HUES64 (cell line): ENCODE results near the gene PACRG.

Experiments
- H3K27ac ChIP-seq: 2 replicates; pipeline ENCODE4 v1.7.0; 2013; ENCODE audit warnings: low read depth, low read length, inconsistent platforms
- H3K27me3 ChIP-seq: 2 replicates; pipeline ENCODE4 v1.6.1; 2013; ENCODE audit warnings: mild to moderate bottlenecking, low read length; ENCODE audit not compliant: insufficient read depth
- H3K36me3 ChIP-seq: 2 replicates; pipeline ENCODE4 v1.6.1; 2013; ENCODE audit warnings: mild to moderate bottlenecking, low read length; ENCODE audit not compliant: insufficient read depth
- H3K4me1 ChIP-seq: 2 replicates; pipeline ENCODE4 v1.6.1; 2013; ENCODE audit warnings: mild to moderate bottlenecking, low read length, moderate library complexity; ENCODE audit not compliant: insufficient read depth
- H3K4me3 ChIP-seq: 2 replicates; pipeline ENCODE4 v1.5.1; 2013; ENCODE audit warnings: mild to moderate bottlenecking, low read length, moderate library complexity
- H3K9ac ChIP-seq: 2 replicates; pipeline ENCODE4 v1.6.1; 2013; ENCODE audit warnings: mild to moderate bottlenecking, low read depth, low read length
- H3K9me3 ChIP-seq: 2 replicates; pipeline ENCODE4 v1.6.1; 2013; ENCODE audit warnings: low read depth, low read length; ENCODE audit not compliant: insufficient read depth
- WGBS: fragments of 150-250, 120-280 bp; methylation state at CpG from one replicate; pipeline ENCODE4 v1.1.7; 2013; ENCODE audit warnings: missing lambda C conversion rate; 5-methylcytosine and 5-hydroxymethylcytosine counted together

The PACRG gene

DNA sequence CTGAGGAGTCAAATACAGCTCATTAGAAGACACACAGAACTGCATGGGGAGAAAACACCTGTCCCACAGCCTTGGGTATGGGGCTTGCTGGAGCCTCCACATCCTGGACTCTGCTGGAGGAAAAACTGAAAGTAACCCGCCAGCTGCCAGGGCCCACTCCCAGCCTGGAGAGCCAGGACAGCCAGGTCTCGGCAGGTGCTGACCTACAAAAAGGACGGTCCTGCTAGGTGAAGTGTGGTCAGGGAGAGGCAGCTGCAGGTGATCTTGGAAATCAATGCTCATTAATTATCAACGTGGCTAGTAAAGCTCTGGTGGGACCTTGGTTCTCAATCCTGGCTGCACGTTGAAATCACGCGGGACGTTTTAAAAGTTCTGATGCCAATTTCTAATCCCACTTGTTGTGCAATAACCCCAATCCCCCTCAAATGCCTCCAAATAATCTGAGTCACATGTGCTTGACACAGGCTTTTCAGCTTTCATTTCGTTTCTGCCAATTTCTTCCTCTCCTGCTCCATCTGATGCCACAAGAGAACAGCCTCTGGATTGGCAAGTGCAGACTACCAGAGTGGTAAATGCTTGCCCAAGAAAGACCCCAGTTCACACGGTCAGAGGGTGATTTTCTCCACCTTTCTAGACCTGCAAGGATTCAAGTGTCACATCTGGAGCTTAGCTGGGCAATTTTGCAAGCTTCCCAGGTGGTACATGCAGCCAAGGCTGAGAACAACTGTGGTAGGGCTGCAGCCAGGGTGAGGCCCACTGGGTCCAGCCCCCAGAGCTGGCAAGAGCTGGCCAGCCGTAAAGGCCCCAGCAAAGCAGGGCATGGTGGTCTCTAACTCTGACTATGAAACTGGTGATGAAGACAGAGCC, 434.5 kb downstream of the PACRG start:
- Histone ChIP-seq H3K27me3 (no peaks in the 10 kb centered on the region), H3K36me3 (no peaks in the 10 kb centered on the region), H3K4me3 (no peak overlapping the region), H3K9ac (no peak overlapping the region), H3K27ac (no peak overlapping the region), H3K4me1 (no peaks in the 10 kb centered on the region), H3K9me3 (no peaks in the 10 kb centered on the region)
- 96% methylated on average over 11 of the region's 11 CpGs for WGBS

DNA sequence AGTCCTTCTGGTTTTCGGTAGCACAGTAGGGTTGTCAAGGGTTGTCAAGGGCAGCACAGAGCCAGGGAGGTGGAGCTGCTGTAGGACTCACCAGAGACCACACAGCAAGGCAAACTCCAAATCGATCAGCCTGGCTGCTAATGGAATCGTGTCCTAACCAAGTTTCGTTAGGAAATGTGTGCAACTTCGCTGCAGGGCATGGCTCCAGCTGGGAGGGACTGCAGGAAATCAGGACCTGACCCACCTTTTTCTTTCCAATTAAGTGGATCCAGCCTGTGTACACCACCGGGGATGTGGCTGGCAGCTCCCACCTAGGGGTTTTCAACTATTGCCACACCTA, 435.1 kb downstream of the PACRG start:
- H3K27me3 ChIP-seq, result no peaks in the 10 kb centered on the region
- H3K36me3 ChIP-seq, result no peaks in the 10 kb centered on the region
- no peaks in the 10 kb centered on the region for H3K4me1 ChIP-seq
- WGBS, result 86% methylated on average over 6 of the region's 6 CpGs
- H3K4me3 ChIP-seq, result no peak overlapping the region
- no peak overlapping the region for H3K27ac ChIP-seq
- H3K9ac ChIP-seq, result no peak overlapping the region
- H3K9me3 ChIP-seq, result no peaks in the 10 kb centered on the region

DNA sequence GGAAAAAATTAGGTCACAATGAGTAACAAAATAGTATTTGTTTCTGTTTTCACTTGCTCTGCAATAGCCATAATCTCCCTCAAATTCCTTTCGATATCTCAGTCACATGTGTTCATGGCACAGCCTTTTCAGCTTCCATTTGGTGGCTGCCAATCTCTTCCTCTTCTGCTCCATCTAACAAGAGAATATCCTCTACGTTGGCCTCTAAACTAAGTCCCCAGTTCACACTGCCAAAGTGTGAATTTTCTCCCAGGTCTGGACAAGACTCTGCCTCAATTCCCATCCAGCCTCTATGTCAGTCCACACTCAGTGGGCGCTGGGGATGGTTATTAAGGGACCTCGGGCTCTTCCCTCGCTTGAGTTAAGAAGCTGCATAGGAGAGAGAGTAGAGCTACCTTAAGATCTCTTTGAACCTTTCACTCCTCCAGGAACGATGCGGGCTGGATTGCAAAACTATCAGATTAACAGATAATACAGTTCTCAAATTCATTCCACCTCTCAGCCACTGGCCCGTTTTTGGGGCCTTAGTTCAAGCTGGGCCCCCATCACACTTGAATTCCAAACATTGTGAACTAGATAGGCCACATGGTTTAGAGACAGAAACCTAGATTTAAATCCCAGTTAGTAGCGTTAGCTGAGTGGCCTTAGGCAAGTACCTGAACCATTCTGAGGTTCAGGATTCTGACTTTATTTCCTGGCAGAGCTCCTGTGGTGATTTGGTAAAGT, 436.6 kb downstream of the PACRG start:
- 88% methylated on average over 9 of the region's 9 CpGs for WGBS
- Histone ChIP-seq H3K4me1 (no peaks in the 10 kb centered on the region), H3K9me3 (no peaks in the 10 kb centered on the region), H3K36me3 (no peaks in the 10 kb centered on the region), H3K27ac (no peak overlapping the region), H3K4me3 (no peak overlapping the region), H3K9ac (no peak overlapping the region), H3K27me3 (no peaks in the 10 kb centered on the region)

DNA sequence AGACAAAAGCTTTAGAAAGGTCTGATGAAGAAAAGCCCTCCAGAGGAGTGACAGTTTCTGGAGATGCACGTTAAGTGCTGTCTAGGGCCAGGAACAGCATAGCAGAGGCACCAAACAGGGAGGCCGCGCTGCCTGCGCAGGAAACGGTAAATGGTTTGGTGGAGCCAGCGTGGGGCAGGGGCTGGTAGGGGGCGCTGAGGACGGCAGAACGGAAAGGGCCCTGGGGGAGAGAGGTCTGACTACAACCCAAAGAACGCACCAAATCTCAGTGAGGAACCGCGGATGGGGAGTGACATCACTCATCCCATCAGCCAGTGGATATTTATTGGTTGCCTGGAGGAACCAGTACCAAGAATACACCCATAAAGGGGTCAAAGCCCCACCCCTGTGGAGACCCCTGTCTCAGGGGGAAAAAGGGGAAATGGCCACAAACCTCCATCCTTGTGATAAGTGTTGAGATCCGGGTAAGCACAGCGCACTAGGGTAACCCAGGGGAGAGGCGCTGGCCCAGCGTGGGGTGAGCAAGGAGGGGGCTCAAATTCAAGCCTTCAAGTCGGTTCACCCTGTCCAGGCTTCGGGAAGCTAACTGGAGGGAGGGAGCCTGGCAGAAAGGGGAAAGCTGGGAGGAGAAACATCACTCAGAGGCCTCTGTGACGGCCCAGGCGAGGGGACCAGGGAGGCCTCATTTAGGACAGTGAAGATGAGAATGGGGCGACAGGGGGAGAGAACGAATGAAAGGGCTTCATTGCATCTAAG, 437.6 kb downstream of the PACRG start:
- Histone ChIP-seq H3K27me3 (no peaks in the 10 kb centered on the region), H3K4me1 (no peaks in the 10 kb centered on the region), H3K9me3 (no peaks in the 10 kb centered on the region), H3K4me3 (no peak overlapping the region), H3K27ac (no peak overlapping the region), H3K9ac (no peak overlapping the region), H3K36me3 (no peaks in the 10 kb centered on the region)
- WGBS, result 93% methylated on average over 20 of the region's 22 CpGs

DNA sequence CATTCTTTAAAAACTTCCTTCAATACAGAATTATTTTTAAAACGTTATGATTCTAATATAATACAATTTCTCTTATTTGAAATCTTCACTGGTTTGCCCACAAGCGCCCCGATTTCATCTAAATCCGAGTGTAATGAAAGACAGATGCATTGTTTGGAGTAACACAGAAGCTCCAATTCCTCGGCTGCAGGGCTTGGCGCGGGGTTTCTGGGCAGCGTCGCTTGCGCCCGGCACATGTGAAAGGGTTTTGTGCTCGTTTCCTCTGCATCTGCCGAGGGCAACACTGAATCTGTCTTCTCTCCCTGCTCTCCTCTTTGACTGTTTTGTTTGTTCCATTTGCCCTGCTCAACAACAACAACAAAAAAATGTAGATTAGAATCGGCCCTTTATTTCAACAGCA, 438.1 kb downstream of the PACRG start:
- H3K4me3 ChIP-seq, result no peak overlapping the region
- no peaks in the 10 kb centered on the region for H3K36me3 ChIP-seq
- no peaks in the 10 kb centered on the region for H3K27me3 ChIP-seq
- H3K27ac ChIP-seq, result no peak overlapping the region
- no peaks in the 10 kb centered on the region for H3K4me1 ChIP-seq
- H3K9ac ChIP-seq, result no peak overlapping the region
- 94% methylated on average over 13 of the region's 14 CpGs for WGBS
- H3K9me3 ChIP-seq, result no peaks in the 10 kb centered on the region

DNA sequence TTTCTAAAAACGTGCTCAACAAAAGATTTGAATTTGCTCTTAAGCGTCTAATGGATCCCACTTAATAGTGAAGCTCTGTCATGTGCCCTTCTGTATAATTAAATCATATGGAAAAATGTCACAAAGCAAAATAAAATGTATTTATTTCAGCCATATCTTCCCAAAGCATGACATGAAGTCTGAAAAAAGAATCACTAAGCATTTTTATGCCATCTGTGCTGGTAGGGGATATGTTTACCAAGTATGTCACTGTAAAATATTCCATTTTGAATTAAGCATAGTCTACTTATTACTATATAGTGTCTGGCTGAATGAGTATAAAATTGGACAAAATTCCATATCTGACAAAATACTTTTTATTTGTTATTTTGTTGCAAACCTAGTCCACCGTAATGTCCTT, 438.7 kb downstream of the PACRG start:
- H3K27ac ChIP-seq, result no peak overlapping the region
- whole genome bisulfite sequencing, result 92% methylated on average over 2 of the region's 3 CpGs

DNA sequence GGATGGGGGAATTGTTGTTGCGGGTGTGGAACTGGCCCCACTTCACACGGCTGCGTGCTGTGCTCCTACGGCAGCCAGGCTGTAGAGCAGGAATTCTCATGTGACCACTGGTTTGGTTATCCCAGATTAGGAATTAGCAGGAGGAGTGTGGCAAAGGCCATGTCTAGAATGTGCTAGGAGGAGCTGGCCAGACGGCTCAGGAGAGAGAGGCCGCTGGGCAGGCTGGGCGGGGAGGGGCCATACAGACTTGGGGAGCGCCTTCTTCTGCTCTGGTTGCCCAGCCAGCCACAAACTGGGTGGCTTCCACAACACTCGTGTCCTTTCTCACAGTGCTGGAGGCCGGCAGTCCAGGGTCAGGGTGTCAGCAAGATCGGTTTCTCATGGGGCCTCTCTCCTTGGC, 441.7 kb downstream of the PACRG start:
- H3K9ac ChIP-seq, result no peak overlapping the region
- H3K36me3 ChIP-seq, result no peaks in the 10 kb centered on the region
- no peaks in the 10 kb centered on the region for H3K9me3 ChIP-seq
- 96% methylated on average over 11 of the region's 11 CpGs for WGBS
- H3K4me3 ChIP-seq, result no peak overlapping the region
- no peaks in the 10 kb centered on the region for H3K4me1 ChIP-seq
- H3K27me3 ChIP-seq, result no peaks in the 10 kb centered on the region
- no peak overlapping the region for H3K27ac ChIP-seq

More for the DNA sequence above, 438.7 kb downstream of the PACRG start:
- Histone ChIP-seq H3K27me3 (no peaks in the 10 kb centered on the region), H3K36me3 (no peaks in the 10 kb centered on the region), H3K4me3 (no peak overlapping the region), H3K9ac (no peak overlapping the region), H3K4me1 (no peaks in the 10 kb centered on the region), H3K9me3 (no peaks in the 10 kb centered on the region)

DNA sequence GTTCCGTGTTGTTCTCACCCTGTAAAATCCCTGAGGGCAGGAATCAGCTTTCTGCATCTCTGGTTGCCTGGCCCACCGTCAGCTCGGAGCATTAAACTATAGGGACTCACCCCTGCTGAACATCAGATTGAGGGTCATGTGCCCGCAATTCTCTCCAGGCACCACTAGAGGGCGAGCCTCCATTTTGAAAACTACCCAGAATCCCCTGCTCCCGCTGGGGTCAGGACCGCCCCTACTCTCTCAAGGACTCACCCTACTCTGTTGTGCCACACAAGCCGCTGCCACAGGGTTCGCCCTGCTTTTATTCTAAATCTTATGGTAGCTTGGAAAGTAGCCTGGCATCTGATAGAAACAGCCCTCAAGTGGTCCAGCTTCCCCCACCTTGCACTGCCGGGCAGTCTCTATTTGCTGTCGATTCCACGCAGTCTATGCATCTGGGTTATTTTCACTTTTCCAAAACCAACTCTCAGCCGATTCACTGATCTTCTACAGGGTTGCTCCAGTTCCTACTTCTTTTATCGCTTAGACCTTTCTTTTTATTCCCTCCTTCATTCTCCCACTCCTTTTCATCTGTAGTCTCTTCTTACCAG, 442.6 kb downstream of the PACRG start:
- Histone ChIP-seq H3K27me3 (no peaks in the 10 kb centered on the region), H3K36me3 (no peaks in the 10 kb centered on the region), H3K9ac (no peak overlapping the region), H3K27ac (no peak overlapping the region), H3K9me3 (no peaks in the 10 kb centered on the region), H3K4me3 (no peak overlapping the region), H3K4me1 (no peaks in the 10 kb centered on the region)
- 93% methylated on average over 14 of the region's 14 CpGs for WGBS

DNA sequence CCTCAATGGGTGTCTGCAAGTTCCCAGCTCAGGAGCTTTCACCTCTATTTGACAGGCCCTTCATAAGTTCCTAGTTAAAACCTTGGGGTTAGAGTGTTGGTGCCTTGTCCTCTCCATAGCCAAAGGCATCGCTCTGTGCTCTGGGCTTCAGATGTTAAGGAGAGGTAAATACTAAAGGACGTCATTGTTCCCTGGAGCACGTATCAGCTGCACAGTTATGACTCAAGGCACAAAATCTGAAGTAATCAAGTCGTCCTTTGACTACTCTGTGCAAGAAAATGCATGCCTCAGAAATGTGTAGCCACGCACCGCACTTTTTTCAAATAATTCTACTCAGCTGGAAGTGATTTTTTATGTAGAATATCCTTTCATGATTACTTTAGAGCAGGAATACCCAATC, 446.0 kb downstream of the PACRG start:
- no peak overlapping the region for H3K27ac ChIP-seq
- H3K4me1 ChIP-seq, result no peaks in the 10 kb centered on the region; the same call in 1 of the 2 replicates
- 91% methylated on average over 6 of the region's 6 CpGs for WGBS
- H3K36me3 ChIP-seq, result no peaks in the 10 kb centered on the region
- no peak overlapping the region for H3K4me3 ChIP-seq
- no peaks in the 10 kb centered on the region for H3K27me3 ChIP-seq
- H3K9ac ChIP-seq, result no peak overlapping the region
- H3K9me3 ChIP-seq, result no peaks in the 10 kb centered on the region

DNA sequence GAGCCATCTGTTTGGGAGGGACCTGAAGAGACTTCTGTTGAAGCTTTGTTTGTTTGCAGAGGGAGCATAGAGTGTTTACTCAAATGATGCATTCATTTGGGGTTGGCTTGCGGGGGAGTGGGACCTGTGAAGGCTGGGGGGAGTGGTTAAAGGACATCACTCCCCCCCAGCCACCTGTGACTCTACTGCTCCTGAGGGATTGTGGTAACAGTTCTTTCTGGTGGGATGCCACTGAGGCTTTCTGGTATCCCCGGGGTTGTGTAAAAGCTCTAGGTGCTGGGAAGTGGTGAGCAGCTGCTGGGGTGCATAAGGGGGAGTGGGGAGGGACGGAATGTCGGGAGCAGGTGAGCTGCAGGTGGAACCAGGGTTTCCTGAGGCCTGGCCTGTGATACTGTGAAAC, 447.5 kb downstream of the PACRG start:
- no peak overlapping the region for H3K4me3 ChIP-seq
- no peaks in the 10 kb centered on the region; the same call in 1 of the 2 replicates for H3K4me1 ChIP-seq
- H3K9ac ChIP-seq, result no peak overlapping the region
- WGBS, result 92% methylated on average over 3 of the region's 4 CpGs
- H3K9me3 ChIP-seq, result no peaks in the 10 kb centered on the region
- no peaks in the 10 kb centered on the region for H3K36me3 ChIP-seq
- no peak overlapping the region for H3K27ac ChIP-seq
- H3K27me3 ChIP-seq, result no peaks in the 10 kb centered on the region

DNA sequence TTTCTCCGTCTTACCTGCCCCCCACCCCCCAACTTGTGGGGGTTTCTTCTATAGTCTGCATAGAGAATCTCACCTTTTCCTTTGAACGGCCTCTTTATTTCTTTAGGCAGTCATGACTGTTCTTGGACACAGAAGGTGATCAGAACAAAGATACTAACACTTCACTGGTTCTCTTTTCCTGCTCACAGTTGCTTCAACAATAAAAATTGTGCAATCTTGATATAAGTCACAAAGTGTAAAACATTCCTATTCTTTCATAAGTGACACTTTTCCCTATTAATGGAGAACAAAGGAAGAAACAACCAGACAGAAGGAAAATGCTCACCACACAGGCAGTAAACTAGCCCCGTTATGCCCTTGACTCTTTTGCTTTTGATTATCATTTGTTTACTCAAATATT, 448.3 kb downstream of the PACRG start:
- H3K4me3 ChIP-seq, result no peak overlapping the region
- WGBS, result 80% methylated on average over 3 of the region's 3 CpGs
- H3K9me3 ChIP-seq, result no peaks in the 10 kb centered on the region
- no peaks in the 10 kb centered on the region for H3K36me3 ChIP-seq
- H3K27ac ChIP-seq, result no peak overlapping the region
- no peak overlapping the region for H3K9ac ChIP-seq
- no peaks in the 10 kb centered on the region for H3K27me3 ChIP-seq
- peaks cover 4% of the 10 kb centered on the region for H3K4me1 ChIP-seq
